Effector CD4-positive, alpha-beta T cell (primary cell): ENCODE data around the gene CMAS.
A peak's percentile ranks its signal among the peaks of the same experiment; 100 is the strongest.
"Not testable (repeated sequence)": the region's sequence is repeated elsewhere in the genome, so short reads cannot be mapped to it uniquely, and the experiment has no call there.

Experiments
- DNase-seq: peaks from one replicate; pipeline ENCODE4 v3.0.0-alpha.2; 2020
- total RNA-seq: gene quantifications from one replicate; lab custom pipeline; 2026; lab: John Stamatoyannopoulos, UW

Gene CMAS
- 11.4 reads per million, percentile 34 among the genes with 10 or more reads in this experiment for total RNA-seq

- peak; percentile 73 for DNase-seq
Observed at GRCh38 chr12:22046090-22046967, at the start of gene CMAS. CMAS (plus strand) TSS chr12:22046218; CDS start chr12:22046304, 86 bp downstream.

- no peak for DNase-seq
Observed at GRCh38 chr12:21998295-21998694, 47.7 kb upstream of the CMAS start.

- DNase-seq: no peak
Observed at GRCh38 chr12:21998782-21999181, 47.2 kb upstream of the CMAS start.

DNA sequence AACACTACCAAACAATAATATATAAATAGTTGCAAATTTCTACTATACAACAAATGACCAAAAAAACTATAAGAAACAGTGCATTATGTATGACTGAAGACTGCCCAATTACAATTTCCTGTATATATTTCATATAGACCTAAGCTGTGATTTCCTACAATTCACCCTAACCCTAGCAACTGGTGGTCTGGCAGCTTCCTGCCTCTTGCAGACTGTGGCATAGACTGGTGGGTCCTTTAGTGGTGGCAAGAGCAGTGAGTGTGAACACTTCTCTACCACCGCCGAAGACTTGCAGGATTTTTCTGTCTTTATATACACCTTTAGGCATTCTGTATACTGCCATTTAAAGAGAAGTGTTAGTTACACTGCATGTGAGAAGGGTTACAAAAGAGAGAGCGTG, 43.6 kb upstream of the CMAS start:
- no peak for DNase-seq

DNA sequence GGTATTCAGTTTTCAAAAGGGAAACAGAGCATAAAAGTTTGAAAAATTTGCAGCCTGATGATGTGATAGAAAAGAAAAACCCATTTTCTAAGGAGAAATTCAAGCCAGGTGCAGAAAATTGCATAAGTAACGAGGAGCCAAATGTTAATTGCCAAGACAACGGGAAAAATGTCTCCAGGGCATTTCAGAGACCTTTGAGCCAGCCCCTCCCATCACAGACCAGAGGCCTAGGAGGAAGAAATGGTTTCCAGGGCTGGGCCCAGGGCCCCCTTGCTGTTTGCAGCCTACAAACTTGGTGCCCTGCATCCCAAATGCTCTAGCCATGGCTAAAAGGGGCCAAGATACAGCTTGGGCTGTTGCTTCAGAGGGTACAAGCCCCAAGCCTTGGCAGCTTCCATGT, 38.2 kb upstream of the CMAS start:
- DNase-seq: not testable (repeated sequence)

DNA sequence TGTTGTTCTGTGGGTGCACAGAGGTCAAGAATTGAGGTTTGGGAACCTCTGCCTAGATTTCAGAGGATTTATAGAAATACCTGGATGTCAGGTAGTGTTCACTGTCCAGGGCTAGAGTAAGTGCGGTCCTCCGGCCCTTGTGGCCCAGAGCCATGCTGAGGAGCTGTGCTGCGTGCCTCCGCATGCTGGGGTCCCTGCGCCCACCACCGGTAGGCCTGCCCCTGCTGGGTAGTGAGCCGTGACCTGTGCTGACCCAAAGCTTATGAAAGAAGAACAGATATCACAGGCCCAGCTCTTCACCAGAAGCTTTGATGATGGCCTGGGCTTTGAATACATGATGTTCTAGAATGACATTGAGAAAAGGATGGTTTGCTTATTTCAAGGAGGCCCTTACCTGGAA, 37.8 kb upstream of the CMAS start:
- DNase-seq: no peak

DNA sequence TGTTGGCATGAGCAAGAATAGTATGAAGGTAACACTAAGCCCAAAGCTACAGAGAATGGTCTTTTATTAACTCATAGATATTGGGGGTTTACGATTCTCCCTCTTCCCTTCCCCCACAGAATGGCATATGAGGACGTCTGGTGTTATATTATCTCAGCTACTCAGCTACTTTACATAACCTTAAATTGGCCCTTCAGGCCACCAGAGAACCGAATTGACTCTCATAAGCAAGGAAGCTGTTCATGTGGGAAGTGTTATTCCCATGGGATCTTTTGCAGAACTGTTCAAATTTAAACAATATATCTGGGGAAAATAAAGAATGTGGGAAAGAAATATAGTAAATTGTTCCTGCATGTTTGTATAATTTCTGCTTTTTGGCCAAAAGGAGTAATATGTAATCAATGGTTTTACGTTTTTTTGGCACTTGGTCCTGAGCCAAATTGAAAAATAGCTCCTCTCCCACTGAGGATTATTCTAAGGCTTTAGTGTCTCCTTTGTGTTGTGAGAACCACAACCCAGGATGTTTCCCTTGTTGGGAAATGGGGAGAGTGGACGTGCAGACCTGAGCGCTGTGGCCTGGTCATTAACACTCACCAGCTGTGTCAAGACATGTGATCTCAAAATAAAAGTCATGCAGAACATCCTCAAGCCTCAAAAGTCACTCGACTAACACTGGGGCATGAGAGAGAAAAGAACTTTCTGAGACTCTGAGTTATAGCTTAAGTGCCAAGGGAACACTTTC, 31.8 kb upstream of the CMAS start:
- DNase-seq: no peak

DNA sequence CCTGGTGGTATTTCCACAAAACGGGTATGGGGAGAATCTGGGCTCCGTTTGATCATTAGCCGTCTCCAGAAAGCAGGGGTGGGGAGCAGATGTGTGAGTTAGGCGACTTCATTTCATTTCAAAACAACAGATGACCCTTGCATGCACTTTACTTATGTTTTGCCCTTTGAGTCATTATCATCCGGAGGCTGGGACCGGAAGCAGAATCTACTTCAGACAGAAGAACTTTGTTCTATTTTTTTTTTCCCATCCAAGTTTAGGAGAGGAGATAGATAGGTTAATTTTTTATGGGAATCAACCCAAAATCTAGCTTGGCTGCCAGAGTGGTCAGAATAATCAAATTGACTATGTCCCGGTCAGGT, 31.3 kb upstream of the CMAS start:
- DNase-seq: no peak

GRCh38 chr12:22016982-22017381, 29.0 kb upstream of the CMAS start:
- DNase-seq: no peak

DNA sequence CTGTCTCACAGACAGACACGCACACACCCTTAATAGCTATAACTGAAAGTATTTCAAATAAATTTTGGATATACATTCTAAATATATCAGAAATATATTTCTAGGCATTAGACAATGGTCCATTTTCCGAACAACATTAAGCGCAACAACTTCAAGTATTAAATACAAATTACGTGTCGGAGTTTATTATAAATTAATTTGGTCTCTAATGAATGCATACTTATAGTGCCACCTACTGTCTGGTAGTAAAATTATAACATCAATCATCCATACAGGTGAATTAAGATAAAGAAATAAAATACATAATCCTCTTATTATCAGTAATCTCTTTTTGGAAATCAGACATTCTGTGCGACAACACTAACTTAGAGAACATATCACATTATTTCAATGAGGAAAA, 27.2 kb upstream of the CMAS start:
- DNase-seq: no peak

DNA sequence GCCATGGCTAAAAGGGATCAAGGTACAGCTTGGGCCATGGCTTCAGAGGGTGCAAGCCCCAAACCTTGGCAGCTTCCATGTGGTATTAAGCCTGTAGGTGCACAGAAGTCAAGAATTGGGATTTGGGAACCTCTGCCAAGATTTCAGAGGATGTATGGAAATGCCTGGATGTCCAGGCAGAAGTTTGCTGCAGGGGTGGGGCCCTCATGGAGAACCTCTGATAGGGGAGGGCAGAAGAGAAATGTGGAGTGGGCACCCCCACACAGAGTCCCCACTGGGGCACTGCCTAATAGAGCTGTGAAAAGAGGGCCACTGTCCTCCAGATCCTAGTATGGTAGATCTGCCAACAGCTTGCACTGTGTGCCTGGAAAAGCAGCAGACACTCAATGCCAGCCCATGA, 22.5 kb upstream of the CMAS start:
- not testable (repeated sequence) for DNase-seq

- no peak for DNase-seq
Observed at GRCh38 chr12:22029491-22029890, 16.5 kb upstream of the CMAS start.

GRCh38 chr12:22029991-22030390, 16.0 kb upstream of the CMAS start:
- no peak for DNase-seq

- no peak for DNase-seq
Observed at GRCh38 chr12:22032732-22033131, 13.3 kb upstream of the CMAS start.

- DNase-seq: no peak
Observed at GRCh38 chr12:22034709-22035506, 11.1 kb upstream of the CMAS start.

GRCh38 chr12:22037947-22038346, 8.1 kb upstream of the CMAS start:
- no peak for DNase-seq

DNA sequence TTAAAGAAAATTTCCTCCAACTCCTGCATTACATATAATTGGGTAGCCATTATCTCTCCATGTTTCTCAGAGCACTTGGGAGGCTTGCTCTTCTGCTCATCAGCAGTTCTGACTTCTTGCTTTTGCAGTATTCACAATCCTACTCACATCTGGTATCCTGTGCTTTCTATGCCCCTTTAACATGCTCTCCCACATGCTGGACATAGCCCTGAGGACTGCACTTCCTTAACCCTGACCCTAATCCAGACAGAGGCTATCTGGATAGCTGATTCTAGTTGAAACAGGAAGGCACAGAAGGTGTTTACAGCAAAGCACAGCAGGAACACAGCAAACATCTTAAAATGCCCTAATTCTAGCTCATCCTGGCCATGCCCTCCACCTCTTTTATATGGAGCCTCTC, 7.3 kb upstream of the CMAS start:
- no peak for DNase-seq

- DNase-seq: no peak
Observed at GRCh38 chr12:22039361-22039760, 6.7 kb upstream of the CMAS start.

DNA sequence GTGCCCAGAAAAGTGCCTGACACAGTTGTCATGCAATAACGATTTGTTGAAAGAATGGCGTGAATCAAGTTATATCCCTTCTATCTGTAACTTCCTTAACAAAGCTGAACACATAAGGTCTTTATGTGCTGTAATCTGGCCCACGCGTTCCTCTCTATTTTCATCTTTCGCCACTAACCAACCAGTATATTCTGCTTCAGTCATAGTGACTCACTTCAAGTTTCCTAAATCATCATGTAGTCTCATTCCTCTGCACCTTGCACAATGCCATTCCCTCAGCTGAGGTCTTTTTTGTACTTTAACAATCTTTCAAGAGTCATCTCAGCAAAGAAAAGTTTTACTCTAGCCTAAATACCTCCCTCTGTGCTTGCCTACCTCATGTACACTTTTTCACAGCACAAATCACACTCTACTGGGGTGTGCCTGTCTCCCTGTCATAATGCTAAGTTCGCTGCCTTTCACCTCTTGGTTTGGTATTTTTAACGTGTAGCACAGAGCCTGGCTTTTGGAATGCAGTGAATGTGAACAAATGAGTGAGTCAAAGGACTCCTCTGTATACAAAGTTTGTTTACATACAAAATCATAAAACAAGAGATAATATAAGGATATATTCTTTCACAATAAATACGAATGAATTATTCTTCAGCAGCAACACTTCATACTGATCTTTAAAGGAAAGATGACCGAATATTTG, 2.9 kb upstream of the CMAS start:
- DNase-seq: no peak

DNA sequence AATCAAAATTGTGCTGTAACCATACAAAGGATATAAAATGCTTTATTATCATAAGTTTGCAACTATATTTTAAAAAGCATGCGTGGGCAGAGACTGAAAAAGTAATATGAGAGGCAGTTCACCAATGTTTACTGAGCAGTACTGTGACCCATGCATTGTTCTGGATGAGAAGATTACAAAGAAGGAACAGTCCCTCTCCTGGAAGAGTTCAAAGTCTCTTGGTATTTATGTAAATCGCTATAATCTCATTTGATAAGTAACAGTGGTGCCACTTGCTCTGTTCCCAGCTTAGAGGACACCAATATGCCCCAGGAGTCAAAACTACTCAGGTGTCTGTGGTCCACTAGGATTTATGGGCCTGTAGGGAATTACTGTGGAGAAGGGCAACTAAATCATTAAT, 2.1 kb upstream of the CMAS start:
- DNase-seq: no peak

DNA sequence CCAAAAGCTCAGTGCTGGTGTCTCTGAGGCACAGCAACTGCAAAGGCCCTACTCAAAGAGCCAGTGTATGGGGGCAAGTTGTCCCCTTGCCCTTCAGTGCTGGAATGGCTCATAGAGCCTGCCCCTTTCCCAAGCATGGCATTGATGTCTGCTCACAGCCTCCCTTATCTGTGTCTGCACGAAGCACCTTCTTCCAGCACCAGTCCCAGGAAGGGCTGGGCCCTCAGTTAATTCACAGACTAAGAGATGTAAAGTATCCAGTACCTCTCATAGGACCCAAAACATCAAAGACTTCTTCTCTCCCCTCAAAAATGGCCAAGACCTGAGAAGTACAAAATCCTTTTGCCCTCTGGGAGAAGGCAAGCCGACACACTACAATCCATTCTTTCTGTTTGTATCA, 1.6 kb upstream of the CMAS start:
- no peak for DNase-seq

DNA sequence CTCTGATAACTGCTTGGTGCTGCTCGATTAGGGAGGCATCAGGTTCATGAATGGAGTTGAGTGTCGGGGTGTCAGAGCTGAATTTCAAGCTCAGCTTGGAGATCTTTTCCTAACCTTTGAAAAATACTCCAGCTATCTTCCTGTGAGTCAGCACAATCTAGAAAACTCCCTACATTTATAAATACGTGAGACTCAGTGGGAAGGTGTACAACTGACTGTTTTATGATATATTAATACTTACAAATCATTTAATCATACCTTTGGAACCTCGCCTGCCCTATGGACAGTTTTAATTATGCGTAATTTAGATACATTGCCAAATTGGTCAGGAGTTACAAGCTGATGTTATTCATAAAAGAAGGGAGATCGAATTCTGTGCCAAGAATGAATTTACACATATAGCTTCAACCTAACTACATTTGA, 961 bp downstream of the CMAS start:
- no peak for DNase-seq

DNA sequence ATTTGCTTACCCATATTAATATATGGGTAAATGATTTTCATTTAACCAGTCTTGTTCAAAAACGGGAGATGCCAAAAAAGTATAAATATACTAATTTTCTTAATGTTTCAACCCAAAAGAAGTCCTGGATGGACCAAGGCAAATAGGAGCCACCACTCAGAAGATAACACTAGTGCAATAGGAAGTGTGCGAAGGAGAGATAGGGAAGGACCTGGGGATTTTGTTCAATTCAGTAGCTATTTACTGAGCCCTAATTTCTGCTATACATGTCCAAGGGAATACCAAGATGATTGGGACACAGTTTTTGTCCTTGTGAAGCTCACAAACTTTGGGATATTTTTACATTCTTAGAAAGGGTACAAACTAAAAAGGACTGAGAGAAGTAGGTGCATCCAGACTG, 1.5 kb downstream of the CMAS start:
- no peak for DNase-seq
